Right lobe of liver (tissue), 6 donors: ENCODE results near the gene FOXP4. TPM values are rescaled to one million over a fixed set of nuclear protein-coding genes. Genes with fewer than 3 reads are reported as not detected.

Source experiments
- ATAC-seq, 4 donors: fragments of 200-7000 bp; cut with Tn5 transposase; one replicate each; pipeline ENCODE4 v1.9.1; 2020; ENCODE audit warnings: mild to moderate bottlenecking in 4 of 4, moderate library complexity in 4 of 4
- DNase-seq, 3 donors: peaks; one replicate each; pipeline ENCODE4 v3.0.0-alpha.2; 2020
- H3K27ac ChIP-seq, 3 donors: fragments of 200-600 bp; one replicate each; pipeline ENCODE4 v1.8.0; 2022
- H3K27me3 ChIP-seq, 2 donors: fragments of 200-600 bp; one replicate each; pipeline ENCODE4 v1.8.0; 2022
- H3K36me3 ChIP-seq, 4 donors: fragments of 200-600 bp; sonication (generic) in 1 of 4; one replicate each; pipeline versions ENCODE4 v1.5.1 to v1.8.0; 2017 to 2022; ENCODE audit warnings: control low read depth in 1 of 4
- H3K4me1 ChIP-seq, 4 donors: fragments of 200-600 bp; sonication (generic) in 1 of 4; one replicate each; pipeline versions ENCODE4 v1.5.1 to v1.8.0; 2017 to 2022; ENCODE audit warnings: control low read depth in 1 of 4
- H3K4me3 ChIP-seq, 3 donors: fragments of 200-600 bp; one replicate each; pipeline ENCODE4 v1.8.0; 2022
- H3K9me3 ChIP-seq, 4 donors: fragments of 200-600 bp; sonication (generic) in 1 of 4; one replicate each; pipeline versions ENCODE4 v1.5.1 to v1.8.0; 2017 to 2022; ENCODE audit warnings: control low read depth in 1 of 4
- CTCF ChIP-seq, 4 donors: fragments of 200-600 bp in 3 of 4; fragments of 450-650 bp in 1 of 4; IDR thresholded peaks; one replicate each; pipeline versions ENCODE4 v1.5.1 to v1.8.0; 2016 to 2022; ENCODE audit warnings: antibody characterized with exemption in 4 of 4, mild to moderate bottlenecking in 2 of 4
- POLR2A ChIP-seq: fragments of 450-650 bp; IDR thresholded peaks from one replicate; pipeline ENCODE4 v1.6.1; 2017; ENCODE audit warnings: antibody characterized with exemption, mild to moderate bottlenecking
- WGBS: methylation state at CpG from one replicate; pipeline ENCODE4 v1.1.6; 2018; ENCODE audit warnings: low coverage, low lambda C conversion rate; ENCODE audit not compliant: insufficient coverage; ENCODE audit errors: missing lambda C conversion rate; 5-methylcytosine and 5-hydroxymethylcytosine counted together
- intact Hi-C, 2 donors: fragments of 100-400 bp; cut with DNase I; formaldehyde crosslinking; loops; one replicate each; pipeline versions ENCODE4 v1.11.2 to v1.14.1; 2022
- total RNA-seq, 6 experiments: library from RNA; depleted of rRNA in 2 of 6; stranded (reverse); fragments of >200 nt in 2 of 6; fragmentation: NEBNext Ultra II Directional in 3 of 6; extraction: Animal tissue kit (Norgen Biotek cat#: 25700) in 3 of 6; gene quantifications; one replicate each; pipeline versions ENCODE4 v1.1.0 to v1.2.4, GENCODE V29; 2016 to 2023
- donor health status: DM: no; HTN: yes; CAD: no.
- donor health status: DM: no; HTN: no; CAD: no.
- donor health status: DM: no; HTN: no; CAD: no.
- donor health status: DM: no; HTN: yes; CAD: no.
- donor health status: DM: no; HTN: yes; CAD: no.

FOXP4 gene
- total RNA-seq, 6 experiments from 2014 or later, result 12.6 to 19.2 (median 14.9) TPM

GRCh38 chr6:41560431-41561192 is 14.4 kb downstream of the FOXP4 start:
- H3K4me3 ChIP-seq, result peak overlapping the region in 2 of 3 donors; percentile 8 to 26
- DNase-seq (peak in 2 of 3 donors; percentile 45 to 56), ATAC-seq (peak in 3 of 4 donors; percentile 14 to 48 (median 17))
- no peak overlapping the region for H3K27ac ChIP-seq
- peaks cover 0 to 43% (median 14%) of the 10 kb centered on the region in 4 donors for H3K4me1 ChIP-seq
- WGBS, result 50% methylated on average over 32 of the region's 53 CpGs
- no peak for TF ChIP-seq CTCF (IDR thresholded peaks at IDR 0.05)
- TF ChIP-seq POLR2A, result no peak
- H3K27me3 ChIP-seq, result no peaks in the 10 kb centered on the region
- H3K36me3 ChIP-seq, result peaks cover 0 to under 1% (median 0%) of the 10 kb centered on the region in 4 donors
- H3K9me3 ChIP-seq, result no peaks in the 10 kb centered on the region
- intact Hi-C loops, result no loop called here

- 80% methylated on average over 2 of the region's 3 CpGs for WGBS
- Histone ChIP-seq H3K36me3 (peaks cover 0 to 7% (median 3%) of the 10 kb centered on the region in 4 donors), H3K9me3 (no peaks in the 10 kb centered on the region), H3K27me3 (no peaks in the 10 kb centered on the region), H3K4me1 (peaks cover 0 to 44% (median 14%) of the 10 kb centered on the region in 4 donors), H3K4me3 (no peak overlapping the region), H3K27ac (no peak overlapping the region)
- DNase-seq (peak in 1 of 3 donors; percentile 16), ATAC-seq (no peak)
- intact Hi-C loops, result no loop called here
- TF ChIP-seq CTCF (IDR thresholded peaks at IDR 0.05), result no peak
- no peak for TF ChIP-seq POLR2A
Observed at GRCh38 chr6:41561416-41561815, 15.2 kb downstream of the FOXP4 start.

GRCh38 chr6:41561931-41562911 is 16.0 kb downstream of the FOXP4 start:
- 95% methylated on average over 5 of the region's 10 CpGs for WGBS
- Histone ChIP-seq H3K4me3 (no peak overlapping the region), H3K9me3 (no peaks in the 10 kb centered on the region), H3K27ac (peak overlapping the region in 2 of 3 donors; percentile 54 to 59), H3K4me1 (peaks cover 0 to 52% (median 18%) of the 10 kb centered on the region in 4 donors), H3K27me3 (no peaks in the 10 kb centered on the region), H3K36me3 (peaks cover 0 to 7% (median 3%) of the 10 kb centered on the region in 4 donors)
- DNase-seq (peak in 1 of 3 donors; percentile 46), ATAC-seq (no peak)
- TF ChIP-seq POLR2A (no peak), CTCF (IDR thresholded peaks at IDR 0.05) (no peak)
- intact Hi-C loops, result no loop called here

GRCh38 chr6:41563060-41563776 is 17.0 kb downstream of the FOXP4 start:
- peaks cover 0 to 58% (median 25%) of the 10 kb centered on the region in 4 donors for H3K4me1 ChIP-seq
- H3K4me3 ChIP-seq, result no peak overlapping the region
- peaks cover 0 to 7% (median 3%) of the 10 kb centered on the region in 4 donors for H3K36me3 ChIP-seq
- no peaks in the 10 kb centered on the region for H3K27me3 ChIP-seq
- intact Hi-C loops, result no loop called here
- peak; percentile 56 to 90 (median 83) for DNase-seq
- H3K9me3 ChIP-seq, result no peaks in the 10 kb centered on the region
- 49% methylated on average over 8 of the region's 8 CpGs for WGBS
- TF ChIP-seq POLR2A (no peak), CTCF (IDR thresholded peaks at IDR 0.05) (no peak)
- peak overlapping the region in 2 of 3 donors; percentile 54 to 59 for H3K27ac ChIP-seq
- peak; percentile 77 to 81 (median 78) for ATAC-seq
